Activated CD8-positive, alpha-beta memory T cell treated with anti-CD3 and anti-CD28 coated beads, Interleukin-2, amount 50 U/mL, for 24 hours (primary cell): ENCODE measurements around the gene BMPR1A.

Source experiments
- DNase-seq: peaks from one replicate; pipeline ENCODE4 v3.0.0-alpha.2; 2020; ENCODE audit errors: extremely low read depth

The BMPR1A gene

GRCh38 chr10:86756511-86757112 lies at the start of gene BMPR1A:
TSS of gene BMPR1A (plus strand) at chr10:86756619. CDS start at chr10:86876019, 119,400 bp downstream.
- DNase-seq = no peak

- DNase-seq = no peak
Observed at GRCh38 chr10:86706977-86707376, 49.4 kb upstream of the BMPR1A start.

DNA sequence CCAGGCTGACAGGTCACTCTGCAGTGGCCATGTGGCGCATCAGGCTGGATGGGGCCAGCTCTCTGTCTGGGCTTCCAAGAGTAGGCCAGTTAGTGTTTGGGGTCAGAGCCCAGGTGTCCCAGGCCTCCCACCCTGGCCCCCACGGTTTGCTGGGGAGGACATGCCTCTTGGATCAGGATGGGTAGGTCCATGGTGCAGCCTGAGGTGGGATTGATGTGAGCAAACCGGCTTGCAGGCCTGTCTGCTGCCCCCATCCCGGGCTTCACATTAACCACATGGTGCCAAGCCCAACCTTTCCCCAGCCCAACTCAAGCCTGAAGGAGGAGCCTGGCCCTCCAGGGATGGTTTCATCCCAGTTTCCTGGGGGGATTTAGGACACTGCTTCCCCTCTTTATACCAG lies 48.9 kb upstream of the BMPR1A start:
- DNase-seq = no peak

DNA sequence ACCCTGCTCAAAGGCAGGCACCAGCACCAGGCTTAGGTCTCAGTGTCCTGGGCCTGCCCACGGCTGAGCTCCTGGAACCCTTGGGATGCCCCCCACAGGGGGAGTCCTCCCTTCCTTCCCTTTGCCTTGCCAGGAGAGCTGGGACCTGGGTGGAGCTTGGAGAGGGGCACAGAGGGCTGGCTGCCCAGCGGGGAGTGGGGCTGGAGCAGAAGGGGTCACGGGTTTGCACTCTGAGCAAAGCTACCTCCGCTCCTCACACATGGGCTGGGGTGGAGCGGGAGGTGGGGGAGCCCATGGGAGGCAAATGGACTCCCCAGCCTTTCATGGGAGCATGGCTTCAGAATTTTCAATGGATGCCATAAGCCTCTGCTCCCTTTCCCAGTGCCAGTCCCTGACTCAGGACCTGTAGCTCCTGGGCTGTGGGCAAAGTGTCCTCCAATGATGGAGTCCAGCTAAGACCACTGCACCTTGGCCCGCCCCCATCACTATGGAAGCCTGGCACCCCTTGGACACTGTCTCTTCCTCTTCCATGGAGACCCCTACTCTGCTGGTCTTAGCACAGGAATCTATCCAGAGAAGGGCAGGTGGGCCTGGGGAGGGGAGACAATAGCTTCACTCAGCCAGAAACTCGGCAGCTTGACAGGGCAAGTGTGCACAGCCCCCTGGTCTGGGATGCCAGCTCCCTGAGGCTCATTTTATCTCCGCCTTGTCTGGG lies 48.2 kb upstream of the BMPR1A start:
- no peak for DNase-seq

DNA sequence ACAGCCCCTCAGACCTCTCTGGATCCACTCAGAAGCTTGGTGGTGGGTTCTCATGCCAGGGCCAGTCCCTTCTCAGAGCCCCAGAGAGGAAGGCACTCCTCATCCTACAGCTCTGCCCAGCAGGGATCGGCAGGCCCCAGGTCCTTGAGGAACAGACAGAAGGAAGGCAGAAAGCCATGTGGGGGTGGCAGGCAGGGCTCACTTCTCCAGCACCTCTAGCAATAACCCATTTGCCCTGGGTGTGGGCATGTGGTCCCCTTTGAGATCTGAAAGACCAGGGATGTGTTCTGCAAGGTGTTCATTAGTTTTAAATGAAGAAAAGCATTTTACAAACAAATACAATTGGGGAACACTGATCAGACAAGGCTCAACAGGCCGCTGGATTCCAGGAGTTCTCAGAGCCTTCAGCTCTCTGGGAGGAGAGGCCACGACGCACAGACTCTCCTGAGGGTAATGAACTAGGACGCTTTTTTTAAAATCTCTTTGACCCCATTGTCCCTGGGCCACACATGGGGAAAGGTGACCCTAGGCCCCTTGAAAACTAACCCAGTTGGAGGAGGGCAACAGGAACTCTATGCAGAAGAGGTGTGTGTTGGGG lies 47.5 kb upstream of the BMPR1A start:
- DNase-seq = no peak

DNA sequence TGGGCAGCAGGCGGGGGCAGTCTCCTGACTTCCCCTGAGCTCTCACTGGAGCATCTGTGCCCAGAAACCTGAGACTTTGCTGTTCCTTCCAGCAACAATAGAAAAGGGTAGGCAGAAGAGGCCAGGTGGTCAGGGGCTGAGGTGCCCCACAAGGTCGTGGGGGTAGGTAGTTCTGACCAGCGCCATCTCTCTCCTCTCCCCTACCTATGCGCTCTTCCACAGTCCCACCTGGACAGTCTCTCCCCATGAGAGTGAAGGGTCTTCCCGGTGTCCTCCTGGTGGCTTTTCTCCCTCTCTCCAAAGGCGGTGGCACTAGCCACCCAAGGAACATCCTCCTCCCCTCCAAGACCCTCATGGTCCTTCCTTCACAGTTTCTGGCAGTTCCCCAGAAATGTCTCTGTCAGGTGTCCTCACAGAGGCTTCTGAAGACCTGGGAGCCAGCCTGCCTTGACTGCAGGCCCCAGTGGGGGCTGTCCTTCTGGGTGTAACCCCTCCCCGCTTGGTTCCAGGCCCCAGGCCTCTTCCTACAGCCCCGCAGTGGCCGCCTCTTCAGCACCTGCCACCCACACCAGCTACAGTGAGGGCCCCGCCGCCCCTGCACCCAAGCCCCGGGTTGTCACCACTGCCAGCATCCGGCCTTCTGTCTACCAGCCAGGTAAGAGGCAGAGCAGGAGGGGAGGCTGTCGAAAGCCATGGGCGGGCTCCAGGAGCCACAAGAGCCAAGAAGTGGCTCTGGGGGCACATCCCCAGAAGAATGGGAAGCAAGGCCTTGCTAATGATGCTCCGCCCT lies 46.8 kb upstream of the BMPR1A start:
- no peak for DNase-seq

DNA sequence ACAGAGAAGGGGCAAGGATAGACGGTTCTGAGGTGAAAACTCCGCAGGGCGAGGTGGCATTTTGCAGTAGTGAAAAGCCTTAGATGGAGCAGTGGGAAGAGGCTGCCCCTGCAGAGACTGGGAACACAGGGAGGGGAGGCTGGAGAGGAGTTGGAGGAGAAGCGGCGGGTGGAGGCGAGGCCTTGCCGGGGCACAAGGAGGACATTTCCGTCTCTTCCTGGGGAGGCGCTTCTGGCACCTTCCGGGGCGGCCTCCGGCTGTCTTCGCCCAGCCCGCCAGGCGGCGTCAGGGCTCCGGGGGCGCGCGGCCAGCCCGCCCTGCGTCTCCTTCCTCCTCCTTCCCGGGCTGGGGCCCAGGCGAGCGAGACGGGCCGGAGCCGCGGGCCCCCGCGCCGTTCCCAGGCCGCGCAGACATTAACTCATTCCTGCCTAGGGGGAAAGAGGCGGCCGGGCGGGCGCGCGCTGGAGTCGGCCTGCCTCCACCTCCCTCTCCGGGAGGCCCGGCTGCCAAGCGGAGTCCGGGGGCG lies 45.4 kb upstream of the BMPR1A start:
- DNase-seq = peak; percentile 41

DNA sequence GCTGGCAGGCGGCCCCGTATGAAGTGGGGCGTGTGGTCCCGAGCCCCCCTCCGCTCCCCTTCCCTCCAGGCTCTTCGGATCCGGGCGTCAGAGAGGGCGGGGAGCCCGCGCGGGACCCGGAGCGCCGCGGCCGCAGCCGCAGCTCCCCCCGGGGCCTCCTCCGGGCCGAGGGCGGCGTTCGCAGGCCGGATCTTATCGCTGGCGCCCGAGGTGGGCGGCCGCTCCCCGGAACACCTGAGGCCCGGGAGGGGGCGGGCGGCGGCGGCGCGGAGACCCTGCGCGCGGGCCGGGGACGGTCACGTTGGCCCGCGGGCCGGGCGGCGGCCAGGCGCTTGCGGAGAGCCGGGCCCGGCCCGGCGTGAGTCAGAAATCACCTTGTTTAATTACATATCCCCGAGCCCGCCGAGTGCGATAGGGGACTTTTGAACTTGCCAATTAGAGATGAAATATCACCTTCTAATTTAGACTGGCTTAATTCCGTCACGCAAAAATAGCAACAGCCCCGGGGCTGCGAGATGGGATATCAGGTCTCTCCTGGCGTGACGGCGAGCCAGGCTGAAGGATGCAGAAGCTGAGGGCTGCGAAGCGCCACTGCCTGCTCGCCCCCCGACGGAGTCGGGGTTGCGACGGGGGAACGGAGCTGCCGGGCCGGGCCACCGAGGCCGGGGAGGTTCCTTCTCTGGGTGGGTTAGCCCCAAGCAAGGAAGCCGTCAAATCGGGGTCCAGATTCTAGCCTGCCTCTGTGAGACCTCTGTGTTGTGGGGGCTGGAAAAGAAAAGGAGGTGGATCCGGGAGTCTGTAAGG lies 44.7 kb upstream of the BMPR1A start:
- DNase-seq = no peak

GRCh38 chr10:86712317-86712707 lies 44.1 kb upstream of the BMPR1A start:
- DNase-seq = no peak

DNA sequence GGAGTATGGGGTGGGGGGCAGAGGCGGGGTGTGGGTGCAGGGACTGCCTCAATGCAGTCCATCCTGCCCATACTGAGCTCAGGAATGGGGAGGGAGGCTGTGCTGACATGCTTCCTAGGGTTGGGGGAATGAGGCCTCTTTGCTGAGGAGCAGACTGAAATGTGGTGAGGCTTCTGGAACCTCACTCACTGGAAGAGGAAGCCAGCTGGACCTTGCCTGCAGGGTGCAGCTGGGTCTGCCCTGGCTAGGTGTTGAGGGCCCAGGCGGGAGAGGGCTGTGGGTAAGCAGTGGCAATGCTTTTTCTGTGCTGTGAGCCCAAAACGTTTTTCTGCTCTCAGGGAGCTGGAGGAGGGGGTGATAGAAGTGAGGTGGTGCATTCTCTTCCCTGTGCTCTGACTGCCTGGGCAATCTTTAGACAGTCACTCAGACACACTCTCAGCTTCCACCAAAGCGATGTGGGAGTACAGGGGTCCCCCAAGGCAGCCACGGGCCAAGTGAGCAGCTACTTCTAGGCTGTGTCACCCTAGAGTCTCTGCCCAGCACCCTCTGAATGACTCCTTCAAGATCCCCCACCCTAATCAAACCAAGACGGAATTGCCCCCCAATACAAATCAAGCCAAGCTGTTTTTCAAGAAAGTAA lies 41.1 kb upstream of the BMPR1A start:
- DNase-seq = no peak

GRCh38 chr10:86715836-86716235 lies 40.6 kb upstream of the BMPR1A start:
- no peak for DNase-seq

DNA sequence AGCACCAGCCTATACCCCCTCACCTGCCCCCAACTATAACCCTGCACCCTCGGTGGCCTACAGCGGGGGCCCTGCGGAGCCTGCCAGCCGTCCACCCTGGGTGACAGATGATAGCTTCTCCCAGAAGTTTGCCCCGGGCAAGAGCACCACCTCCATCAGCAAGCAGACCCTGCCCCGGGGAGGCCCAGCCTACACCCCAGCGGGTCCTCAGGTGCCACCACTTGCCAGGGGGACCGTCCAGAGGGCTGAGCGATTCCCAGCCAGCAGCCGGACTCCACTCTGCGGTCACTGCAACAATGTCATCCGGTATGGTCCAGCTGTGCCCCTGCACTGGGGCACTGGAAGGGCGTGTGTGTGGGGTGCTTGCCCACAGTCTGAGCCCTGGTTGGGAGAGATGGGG lies 40.0 kb upstream of the BMPR1A start:
- DNase-seq = no peak

- DNase-seq = no peak
Observed at GRCh38 chr10:86718556-86718955, 37.9 kb upstream of the BMPR1A start.

DNA sequence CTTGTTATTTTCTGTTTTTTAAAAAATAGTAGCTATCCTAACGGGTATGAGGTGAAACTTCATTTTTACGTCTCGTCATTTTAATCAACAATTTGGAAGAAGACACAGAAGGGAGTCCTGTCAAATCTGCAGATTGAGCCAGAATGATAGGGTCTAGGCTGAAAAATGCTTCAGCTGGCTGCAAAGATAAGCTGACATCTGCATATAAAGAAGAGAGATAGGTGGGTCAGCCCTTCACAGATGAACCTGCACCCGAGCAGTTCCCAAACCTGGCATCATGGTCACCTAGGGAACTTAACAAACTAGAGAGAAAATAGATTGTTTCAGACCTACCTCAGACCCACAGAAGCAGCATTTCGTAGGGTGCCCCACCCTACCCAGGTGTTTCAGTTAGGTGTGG lies 35.2 kb upstream of the BMPR1A start:
- no peak for DNase-seq

DNA sequence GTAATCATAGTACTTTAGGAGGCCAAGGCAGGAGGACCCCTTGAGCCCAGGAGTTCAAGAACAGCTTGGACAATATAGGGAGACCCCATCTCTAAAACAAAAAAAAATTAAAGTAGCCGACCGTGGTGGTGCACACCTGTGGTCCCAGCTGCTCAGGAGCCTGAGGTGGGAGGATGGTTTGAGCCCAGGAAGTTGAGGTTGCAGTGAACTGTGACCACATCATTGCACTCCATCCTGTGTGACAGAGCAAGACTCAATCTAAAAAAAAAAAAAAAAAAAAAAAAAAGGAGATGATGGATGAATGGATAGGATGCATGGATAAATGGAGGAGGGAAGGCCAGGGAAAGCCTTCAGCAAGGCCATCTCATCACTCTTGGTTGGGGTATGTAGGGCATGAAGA lies 33.4 kb upstream of the BMPR1A start:
- DNase-seq = no peak

DNA sequence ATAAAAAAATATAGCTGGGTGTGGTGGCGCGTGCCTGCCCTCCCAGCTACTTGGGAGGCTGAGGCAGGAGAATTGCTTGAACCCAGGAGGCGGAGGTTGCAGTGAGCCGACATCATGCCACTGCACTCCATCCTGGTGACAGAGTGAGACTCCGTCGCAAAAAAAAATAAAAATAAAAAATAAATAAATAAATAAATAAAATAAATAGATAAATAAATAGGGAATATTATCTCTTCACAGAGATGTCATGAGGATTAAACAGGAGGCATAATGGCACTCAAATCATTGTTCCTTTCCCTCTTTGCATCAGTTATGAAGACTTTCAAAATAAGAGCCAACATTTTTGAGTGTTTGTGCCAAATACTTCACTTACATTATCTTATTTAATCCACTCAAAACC lies 32.0 kb upstream of the BMPR1A start:
- no peak for DNase-seq

DNA sequence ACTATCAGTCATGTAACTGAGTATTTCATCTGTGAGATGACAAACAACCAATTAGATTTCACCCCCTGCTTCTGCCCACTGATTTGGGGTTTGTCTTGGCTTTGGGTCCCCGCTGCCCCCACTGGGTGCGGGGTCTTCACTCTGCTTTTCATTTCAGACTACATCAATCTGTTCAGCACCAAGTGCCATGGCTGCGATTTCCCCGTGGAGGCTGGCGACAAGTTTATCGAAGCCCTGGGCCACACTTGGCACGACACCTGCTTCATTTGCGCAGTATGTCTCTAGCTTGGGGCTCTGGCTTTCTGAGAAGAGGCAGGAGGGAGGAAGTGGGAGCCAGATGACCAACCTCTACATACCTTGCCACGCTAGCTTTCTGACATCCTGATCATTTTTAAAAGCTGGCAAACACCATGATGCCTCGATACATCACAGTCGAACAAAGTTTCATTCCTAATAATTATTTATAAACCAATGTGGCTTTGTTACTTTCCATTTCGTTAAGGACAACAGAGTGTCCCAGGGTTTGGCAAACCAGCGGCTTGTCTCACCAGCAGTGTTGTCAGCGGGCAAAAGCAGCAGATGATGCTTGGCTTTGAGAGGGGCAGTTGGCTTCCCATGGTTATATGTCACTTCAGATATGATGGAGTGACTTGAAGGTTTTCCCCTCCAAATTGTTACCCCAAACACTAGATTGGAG lies 30.3 kb upstream of the BMPR1A start:
- DNase-seq = no peak

- DNase-seq = no peak
Observed at GRCh38 chr10:86726677-86726999, 29.8 kb upstream of the BMPR1A start.

GRCh38 chr10:86727470-86727869 lies 28.9 kb upstream of the BMPR1A start:
- DNase-seq = no peak

- no peak for DNase-seq
Observed at GRCh38 chr10:86728056-86728455, 28.4 kb upstream of the BMPR1A start.

GRCh38 chr10:86729677-86730076 lies 26.7 kb upstream of the BMPR1A start:
- no peak for DNase-seq
